Posterior cingulate gyrus (tissue), 11 donors: Measurements from ENCODE around the gene MOGAT2.
A peak's percentile ranks its signal among the peaks of the same experiment; 100 is the strongest.
"Not testable (repeated sequence)": the region's sequence is repeated elsewhere in the genome, so short reads cannot be mapped to it uniquely, and the experiment has no call there.

Experiments used
- DNase-seq, 10 donors: peaks; one replicate each; pipeline versions ENCODE4 v3.0.0 to v3.0.0-alpha.2; 2020 to 2021; ENCODE audit warnings: mixed read lengths in 3 of 10
- intact Hi-C: fragments of 100-400 bp; cut with DNase I; formaldehyde crosslinking; loops from one replicate; pipeline ENCODE4 v1.15.1; 2023

Gene MOGAT2

GRCh38 chr11:75748729-75749273 lies 31.2 kb downstream of the MOGAT2 start:
- intact Hi-C loops, result not testable (repeated sequence)

DNA sequence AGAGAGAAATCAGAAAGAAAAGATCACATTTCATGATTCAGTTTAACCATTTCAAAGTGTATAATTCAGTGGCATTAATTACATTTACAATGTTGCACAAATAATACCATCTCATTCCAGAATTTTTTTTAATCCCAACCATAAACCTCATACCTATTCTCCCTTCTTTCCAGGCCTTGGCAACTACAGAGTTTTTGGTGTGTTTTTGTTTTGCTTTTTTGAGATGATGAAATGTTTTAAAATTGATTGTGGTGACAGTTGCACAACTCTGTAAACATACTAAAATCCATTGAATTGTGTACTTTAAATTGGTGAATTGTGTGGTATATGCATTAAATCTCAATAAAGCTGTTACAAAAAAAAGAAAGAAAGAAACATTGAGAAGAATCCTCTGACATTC lies 37.3 kb downstream of the MOGAT2 start:
- DNase-seq, intact Hi-C loops: not testable (repeated sequence)

More at GRCh38 chr11:75748729-75749273, 31.2 kb downstream of the MOGAT2 start:
- DNase-seq, result peak in 1 of 10 donors; percentile 2

DNA sequence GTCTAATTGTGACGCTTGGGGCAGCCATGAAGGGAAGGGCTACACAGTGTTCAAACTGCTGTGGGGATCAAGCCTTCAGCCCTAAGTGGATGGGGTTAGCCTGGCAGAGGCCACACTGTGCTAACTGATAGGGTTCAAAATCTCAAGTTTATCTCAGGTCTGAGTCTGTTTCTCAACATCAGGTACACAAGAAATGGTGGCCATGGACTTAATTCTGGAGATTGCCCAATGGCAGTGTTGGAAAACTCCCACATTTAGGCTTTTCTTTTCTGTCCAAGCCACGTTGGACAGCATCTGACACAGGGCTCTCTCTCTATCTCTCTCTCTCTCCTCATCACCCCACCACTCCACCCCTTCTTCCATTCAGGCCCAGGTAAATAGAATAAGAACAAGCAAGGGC lies 40.0 kb downstream of the MOGAT2 start:
- intact Hi-C loops, result no loop called here

GRCh38 chr11:75759832-75760231 lies 42.2 kb downstream of the MOGAT2 start:
- peak in 1 of 10 donors; percentile 19 for DNase-seq

More for the DNA sequence above, 40.0 kb downstream of the MOGAT2 start:
- DNase-seq, result peak in 1 of 10 donors; percentile 7

DNA sequence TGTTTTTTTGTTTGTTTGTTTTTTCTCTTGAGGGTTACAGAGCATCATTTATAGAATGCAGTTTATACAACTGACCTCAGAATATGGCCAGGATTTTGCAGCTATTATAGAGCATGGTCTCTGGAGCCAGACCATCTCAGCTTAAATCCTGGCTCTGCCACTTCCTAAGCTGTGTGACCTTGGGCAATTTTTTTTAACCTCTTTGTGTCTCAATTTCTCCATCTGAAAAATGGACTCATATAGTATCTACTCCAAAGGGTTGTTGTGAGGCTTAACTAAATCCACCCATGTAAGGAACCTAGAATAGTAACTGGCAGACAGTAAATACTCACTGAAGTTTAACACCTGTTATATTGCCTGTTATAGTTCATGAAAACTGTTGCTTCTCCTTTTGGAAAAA lies 42.6 kb downstream of the MOGAT2 start:
- intact Hi-C loops, result no loop called here
- no peak for DNase-seq

More at GRCh38 chr11:75759832-75760231, 42.2 kb downstream of the MOGAT2 start:
- intact Hi-C loops, result no loop called here

DNA sequence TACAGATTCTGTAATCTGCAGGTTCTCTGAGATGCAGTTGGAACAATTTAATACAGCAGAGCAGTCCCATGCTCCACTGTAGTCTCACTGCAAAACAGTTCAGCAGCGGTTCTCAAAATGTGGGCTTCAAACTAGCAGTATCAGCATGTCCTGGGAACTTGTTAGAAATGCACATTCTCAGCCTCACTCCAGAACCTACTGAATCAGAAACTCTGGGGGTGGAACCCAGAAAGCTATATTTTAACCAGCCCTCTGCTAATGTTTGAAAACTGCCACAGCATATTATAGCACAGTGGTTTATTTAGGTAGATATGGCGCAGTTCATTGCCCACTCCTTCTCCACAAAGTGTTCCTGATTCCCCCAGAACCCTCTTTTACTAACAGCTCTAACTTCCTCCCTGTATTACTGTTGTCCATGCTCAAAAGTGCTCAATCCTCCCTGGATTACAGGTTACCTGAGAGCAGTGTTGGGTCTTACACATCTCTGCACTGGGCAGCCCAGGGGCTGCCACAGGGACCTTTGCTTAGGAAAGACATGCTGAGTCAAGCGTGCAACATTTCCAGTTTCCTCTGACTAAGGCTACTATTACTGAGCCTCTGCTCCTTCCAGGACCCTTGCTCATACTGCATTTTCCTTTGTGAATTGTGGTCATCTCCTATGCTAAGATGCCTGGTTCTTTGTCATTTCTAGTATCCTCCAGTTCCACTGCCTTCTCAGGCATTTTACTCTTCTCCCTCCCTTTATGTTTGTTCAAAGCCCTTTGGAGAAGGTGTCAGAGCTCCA lies 43.3 kb downstream of the MOGAT2 start:
- intact Hi-C loops, result no loop called here
- peak in 1 of 10 donors; percentile 24 for DNase-seq

DNA sequence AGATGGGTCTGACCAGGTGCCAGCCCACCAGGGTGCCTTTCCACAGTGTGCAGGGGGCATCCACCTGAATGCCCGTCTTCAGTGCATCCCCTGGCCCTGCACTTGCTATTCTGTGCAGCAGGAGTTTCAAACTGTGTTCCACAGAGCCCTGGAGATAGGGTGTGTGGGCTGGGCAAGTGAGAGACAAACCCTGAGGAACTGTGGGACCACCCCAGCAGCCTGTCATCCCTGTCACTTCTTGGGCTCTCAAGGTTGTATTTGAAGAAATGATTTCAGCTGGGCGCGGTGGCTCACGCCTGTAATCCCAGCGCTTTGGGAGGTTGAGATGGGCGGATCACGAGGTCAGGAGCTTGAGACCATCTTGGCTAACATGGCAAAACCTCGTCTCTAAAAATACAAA lies 44.5 kb downstream of the MOGAT2 start:
- intact Hi-C loops, result no loop called here
- DNase-seq, result peak in 1 of 10 donors; percentile 48

- intact Hi-C loops, result no loop called here
- no peak for DNase-seq
Observed at GRCh38 chr11:75762885-75763284, 45.2 kb downstream of the MOGAT2 start.

DNA sequence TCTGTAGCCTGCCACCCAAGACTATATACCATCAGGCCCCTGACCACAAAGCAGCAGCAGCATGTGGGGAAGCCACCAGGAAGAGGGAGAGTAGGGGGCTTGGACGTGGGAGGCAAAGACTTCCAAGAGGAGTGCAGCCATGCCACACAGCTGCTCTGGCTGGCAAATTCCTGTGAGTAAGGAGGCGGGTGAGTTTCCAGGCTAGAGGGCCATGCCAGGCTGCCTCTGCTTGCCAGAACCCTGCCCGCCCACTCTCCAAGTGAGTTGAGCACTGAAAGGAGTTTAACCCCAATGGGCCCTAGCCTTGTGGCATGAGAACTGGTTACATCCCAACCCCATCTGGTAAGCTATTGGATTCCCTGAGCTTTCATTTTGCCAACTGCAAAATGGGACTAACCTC lies 46.2 kb downstream of the MOGAT2 start:
- DNase-seq, result peak in 1 of 10 donors; percentile 83
- intact Hi-C loops, result no loop called here

GRCh38 chr11:75765116-75765515 lies 47.5 kb downstream of the MOGAT2 start:
- DNase-seq, result peak in 1 of 10 donors; percentile 22
- intact Hi-C loops, result loop anchor here (5.0 kb wide), 1 partner anchor 218 kb away; no protein-coding TSS in a partner anchor

DNA sequence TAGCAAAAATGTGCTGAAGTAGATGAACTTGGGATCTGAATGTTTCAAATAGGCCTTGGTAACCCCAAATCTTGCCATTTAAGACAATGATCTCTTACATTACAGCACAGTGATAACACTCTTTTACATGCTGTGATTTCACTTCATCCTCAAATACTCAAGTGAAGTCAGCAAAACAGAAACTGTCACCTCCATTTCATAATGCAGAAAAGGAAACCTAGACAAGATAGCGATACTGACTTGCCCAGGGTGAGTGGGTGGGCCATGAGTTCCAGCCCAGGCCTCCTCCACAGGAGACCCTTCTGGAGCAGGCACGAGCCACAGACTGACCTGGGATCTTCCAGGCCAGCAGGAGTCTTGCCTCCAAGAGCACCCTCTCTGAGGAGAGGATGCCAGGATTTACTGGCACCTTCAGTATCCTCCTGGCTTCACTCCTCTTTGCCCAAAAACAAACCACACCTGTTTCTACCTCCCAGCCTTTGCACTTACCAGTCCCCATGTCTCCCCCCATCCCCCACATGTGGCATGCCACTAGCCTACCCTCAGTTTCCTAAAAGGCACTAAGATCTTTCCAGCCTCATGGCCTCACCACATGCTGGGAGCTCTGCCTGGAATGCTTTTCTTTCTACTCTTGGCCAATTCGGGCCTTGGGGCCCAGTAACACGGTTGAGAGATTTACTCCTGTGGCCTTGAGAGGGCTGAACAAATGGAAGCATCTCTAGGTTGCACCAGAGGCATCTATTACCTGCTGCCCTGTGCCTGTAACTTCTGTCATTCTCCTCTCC lies 49.0 kb downstream of the MOGAT2 start:
- DNase-seq, result peak in 2 of 10 donors; percentile 44 to 51
- intact Hi-C loops, result loop anchor here (5.0 kb wide), 1 partner anchor 219 kb away; no protein-coding TSS in a partner anchor

- intact Hi-C loops, result loop anchor here (5.0 kb wide), 1 partner anchor 220 kb away; no protein-coding TSS in a partner anchor
Observed at GRCh38 chr11:75767228-75767572, 49.6 kb downstream of the MOGAT2 start.

GRCh38 chr11:75767793-75768111 lies 50.1 kb downstream of the MOGAT2 start:
- intact Hi-C loops, result loop anchor here (5.0 kb wide), 1 partner anchor 220 kb away; no protein-coding TSS in a partner anchor
- DNase-seq, result no peak

More at GRCh38 chr11:75767228-75767572, 49.6 kb downstream of the MOGAT2 start:
- DNase-seq, result peak in 1 of 10 donors; percentile 9

DNA sequence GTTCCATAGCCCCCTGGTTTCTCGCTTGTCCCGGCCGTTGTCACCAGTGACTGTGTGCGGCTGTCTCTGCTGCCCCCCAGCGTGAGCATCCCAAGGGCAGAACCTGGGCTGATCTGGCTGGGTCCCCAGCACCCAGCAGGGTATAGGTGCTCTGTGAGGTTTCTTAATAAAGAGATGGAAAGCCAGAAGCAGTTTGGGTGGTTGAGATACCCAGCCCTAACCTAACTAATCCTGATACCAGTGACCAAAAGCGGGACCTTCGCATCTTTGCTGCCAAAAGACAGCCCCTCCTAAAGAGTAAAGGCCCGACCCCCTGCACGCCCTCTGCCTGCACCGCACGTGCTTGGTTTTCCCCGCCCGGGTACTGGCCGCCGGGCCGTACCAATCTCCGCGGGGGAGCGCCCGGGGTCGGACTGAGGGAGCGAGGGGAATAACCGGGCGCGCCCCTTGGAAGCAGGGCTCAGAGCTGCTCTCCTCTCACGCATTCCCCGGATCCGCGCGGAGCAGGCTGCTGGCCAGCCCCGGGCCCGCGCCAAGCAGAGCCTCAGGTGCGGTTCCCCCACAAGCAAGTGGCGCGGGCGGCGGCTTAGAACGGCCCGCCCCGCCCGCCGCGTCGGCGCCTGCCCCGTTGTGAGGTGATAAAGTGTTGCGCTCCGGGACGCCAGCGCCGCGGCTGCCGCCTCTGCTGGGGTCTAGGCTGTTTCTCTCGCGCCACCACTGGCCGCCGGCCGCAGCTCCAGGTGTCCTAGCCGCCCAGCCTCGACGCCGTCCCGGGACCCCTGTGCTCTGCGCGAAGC lies 50.7 kb downstream of the MOGAT2 start, which contains the start of gene DGAT2:
TSS of gene DGAT2 (plus strand) at position 667 of the 797 bp plus-strand sequence. CDS start 214 bp downstream, outside the sequence.
- intact Hi-C loops, result loop anchor here (5.0 kb wide), 1 partner anchor 221 kb away; no protein-coding TSS in a partner anchor
- DNase-seq, result peak; percentile 35 to 95 (median 68)

- intact Hi-C loops, result loop anchor here (5.0 kb wide), 1 partner anchor 222 kb away; no protein-coding TSS in a partner anchor
- DNase-seq, result peak in 2 of 10 donors; percentile 52 to 76
Observed at GRCh38 chr11:75768909-75769771, 51.5 kb downstream of the MOGAT2 start.

GRCh38 chr11:75770102-75770501 lies 52.5 kb downstream of the MOGAT2 start:
- DNase-seq, result peak in 2 of 10 donors; percentile 10 to 13
- intact Hi-C loops, result no loop called here

GRCh38 chr11:75771646-75772410 lies 54.2 kb downstream of the MOGAT2 start:
- intact Hi-C loops, result no loop called here
- peak in 2 of 10 donors; percentile 13 to 49 for DNase-seq
